ENCODE measurements around the gene PRDM16. TPM values are rescaled to one million over a fixed set of nuclear protein-coding genes. Genes with fewer than 3 reads are reported as not detected.

Gene PRDM16
- total RNA-seq, 1 experiment from 2014 or later: 6.1 TPM

DNA sequence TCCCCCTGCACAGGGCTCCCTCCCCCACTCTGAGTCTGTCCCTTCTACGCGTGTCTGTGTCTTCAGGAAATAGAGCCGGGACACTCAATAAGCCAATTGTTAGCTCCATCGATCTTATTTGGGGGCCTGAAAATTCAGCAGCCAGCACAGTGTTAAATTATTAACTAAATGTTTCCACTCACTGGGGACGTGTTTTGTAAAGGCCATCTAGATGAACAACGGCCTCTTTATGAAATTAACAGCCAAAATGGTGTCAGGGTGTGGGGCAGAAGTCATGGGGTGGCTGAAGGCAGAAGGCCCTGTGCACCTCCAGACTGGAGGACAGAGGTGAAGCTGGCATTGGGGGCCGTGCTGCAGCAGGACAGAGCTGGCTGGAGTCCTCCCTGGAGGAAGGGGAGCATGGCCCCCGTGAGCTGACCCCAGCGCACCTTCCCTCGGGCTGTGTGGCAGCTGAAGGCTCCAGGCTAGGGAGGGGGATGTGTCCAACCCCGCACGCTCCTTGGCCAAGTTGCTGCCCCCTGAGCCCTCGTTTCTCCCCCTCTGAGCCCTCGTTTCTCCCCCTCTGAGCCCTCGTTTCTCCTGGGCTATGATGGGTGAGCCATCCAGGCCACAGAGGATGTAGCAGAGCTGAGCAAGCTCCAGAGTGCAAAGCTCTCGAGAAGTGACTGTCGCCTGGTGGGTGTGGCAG, 271.7 kb downstream of the PRDM16 start (continued):
- TF ChIP-seq, protein P1, sequence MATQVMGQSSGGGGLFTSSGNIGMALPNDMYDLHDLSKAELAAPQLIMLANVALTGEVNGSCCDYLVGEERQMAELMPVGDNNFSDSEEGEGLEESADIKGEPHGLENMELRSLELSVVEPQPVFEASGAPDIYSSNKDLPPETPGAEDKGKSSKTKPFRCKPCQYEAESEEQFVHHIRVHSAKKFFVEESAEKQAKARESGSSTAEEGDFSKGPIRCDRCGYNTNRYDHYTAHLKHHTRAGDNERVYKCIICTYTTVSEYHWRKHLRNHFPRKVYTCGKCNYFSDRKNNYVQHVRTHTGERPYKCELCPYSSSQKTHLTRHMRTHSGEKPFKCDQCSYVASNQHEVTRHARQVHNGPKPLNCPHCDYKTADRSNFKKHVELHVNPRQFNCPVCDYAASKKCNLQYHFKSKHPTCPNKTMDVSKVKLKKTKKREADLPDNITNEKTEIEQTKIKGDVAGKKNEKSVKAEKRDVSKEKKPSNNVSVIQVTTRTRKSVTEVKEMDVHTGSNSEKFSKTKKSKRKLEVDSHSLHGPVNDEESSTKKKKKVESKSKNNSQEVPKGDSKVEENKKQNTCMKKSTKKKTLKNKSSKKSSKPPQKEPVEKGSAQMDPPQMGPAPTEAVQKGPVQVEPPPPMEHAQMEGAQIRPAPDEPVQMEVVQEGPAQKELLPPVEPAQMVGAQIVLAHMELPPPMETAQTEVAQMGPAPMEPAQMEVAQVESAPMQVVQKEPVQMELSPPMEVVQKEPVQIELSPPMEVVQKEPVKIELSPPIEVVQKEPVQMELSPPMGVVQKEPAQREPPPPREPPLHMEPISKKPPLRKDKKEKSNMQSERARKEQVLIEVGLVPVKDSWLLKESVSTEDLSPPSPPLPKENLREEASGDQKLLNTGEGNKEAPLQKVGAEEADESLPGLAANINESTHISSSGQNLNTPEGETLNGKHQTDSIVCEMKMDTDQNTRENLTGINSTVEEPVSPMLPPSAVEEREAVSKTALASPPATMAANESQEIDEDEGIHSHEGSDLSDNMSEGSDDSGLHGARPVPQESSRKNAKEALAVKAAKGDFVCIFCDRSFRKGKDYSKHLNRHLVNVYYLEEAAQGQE (IDR thresholded peaks at IDR 0.05; ENCODE audit: low read depth): no peak

DNA sequence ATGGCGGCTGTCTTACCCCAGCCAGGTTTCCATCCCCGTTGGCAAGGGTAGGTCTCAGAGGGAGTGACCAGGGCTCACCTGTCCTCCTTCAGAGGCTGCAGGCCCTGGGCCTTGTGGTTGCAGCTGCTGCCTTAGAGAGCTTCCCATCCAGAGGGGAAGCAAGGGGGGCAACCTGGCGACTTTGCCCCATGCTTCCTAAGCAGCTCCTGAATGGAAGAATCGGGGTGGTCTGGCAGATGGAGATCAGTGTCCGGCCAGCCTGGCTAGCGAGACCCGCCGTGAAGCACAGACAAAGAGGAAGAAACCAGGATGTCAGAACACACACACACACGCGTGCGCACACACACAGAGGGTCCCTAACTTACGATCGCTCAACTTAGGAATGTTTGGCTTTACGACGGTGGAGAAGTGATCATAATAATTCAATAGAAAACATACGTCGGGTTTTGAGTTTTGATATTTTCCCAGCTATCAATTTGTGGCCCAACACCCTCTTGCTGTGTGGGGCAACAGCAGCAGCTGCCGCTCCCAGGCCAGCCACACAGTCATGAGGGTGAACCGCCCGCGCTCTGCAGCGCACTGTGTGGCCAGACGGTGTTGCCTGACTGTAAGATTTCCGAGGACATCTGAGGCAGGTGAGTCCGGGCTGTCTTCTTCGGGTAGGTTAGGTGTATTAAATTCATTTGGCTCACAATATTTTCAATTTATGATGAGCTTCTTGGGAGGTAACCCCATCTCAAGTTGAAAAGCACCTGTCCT, 272.4 kb downstream of the PRDM16 start:
- Histone ChIP-seq H3K27ac (ENCODE audit: low read depth, low read length) (no peak overlapping the region), H2AFZ (ENCODE audit: low read depth, low read length, poor library complexity, severe bottlenecking) (no peak overlapping the region), H4K20me1 (ENCODE audit: insufficient read depth) (no peaks in the 10 kb centered on the region), H3K9ac (ENCODE audit: low read length) (no peak overlapping the region), H3K9me3 (ENCODE audit: control insufficient read depth in 1 of 2, insufficient read depth in 1 of 2, low read depth in 1 of 2, low read length in 2 of 2) (peaks cover 0 to 3% of the 10 kb centered on the region in 2 experiments; a peak in 1 of 4 replicates), H3K4me2 (ENCODE audit: low read length) (no peak overlapping the region), H3K4me3 (replicated peaks in 1 of 2; ENCODE audit: low read depth in 1 of 2, low read length in 2 of 2) (no peak overlapping the region), H3K79me2 (ENCODE audit: insufficient read depth, low read length) (no peaks in the 10 kb centered on the region), H3K9me2 (ENCODE audit: insufficient read depth) (no peaks in the 10 kb centered on the region), H3K4me1 (ENCODE audit: control insufficient read depth in 1 of 2, insufficient read depth in 2 of 2, low read length in 2 of 2) (no peaks in the 10 kb centered on the region), H3K27me3 (ENCODE audit: insufficient read depth, low read length) (no peaks in the 10 kb centered on the region), H3K36me3 (ENCODE audit: control insufficient read depth in 1 of 2, insufficient read depth in 2 of 2, low read length in 2 of 2) (no peaks in the 10 kb centered on the region)
- no peak for ATAC-seq
- no peak for DNase-seq (ENCODE audit: low read depth, low spot score)
- POLR2A ChIA-PET: no interaction called here
- intact Hi-C loops (cut with micrococcal nuclease): no loop called here
- CTCF ChIA-PET: no interaction called here
- RAD21 ChIA-PET (ENCODE audit: low non-redundant PET in 1 of 2, low total read pairs in 2 of 2, uncharacterized antibody in 2 of 2, unreplicated experiment in 2 of 2): no interaction called here
- BruUV-seq (replicated peaks): no TSS peak
- TF ChIP-seq ZNF274 (IDR thresholded peaks at IDR 0.05; ENCODE audit: low read depth, low read length): no peak
- no peak for TF ChIP-seq CBX3 (IDR thresholded peaks at IDR 0.05; ENCODE audit: low read depth)
- no peak for TF ChIP-seq ZFX (IDR thresholded peaks at IDR 0.05)
- TF ChIP-seq, protein P2, sequence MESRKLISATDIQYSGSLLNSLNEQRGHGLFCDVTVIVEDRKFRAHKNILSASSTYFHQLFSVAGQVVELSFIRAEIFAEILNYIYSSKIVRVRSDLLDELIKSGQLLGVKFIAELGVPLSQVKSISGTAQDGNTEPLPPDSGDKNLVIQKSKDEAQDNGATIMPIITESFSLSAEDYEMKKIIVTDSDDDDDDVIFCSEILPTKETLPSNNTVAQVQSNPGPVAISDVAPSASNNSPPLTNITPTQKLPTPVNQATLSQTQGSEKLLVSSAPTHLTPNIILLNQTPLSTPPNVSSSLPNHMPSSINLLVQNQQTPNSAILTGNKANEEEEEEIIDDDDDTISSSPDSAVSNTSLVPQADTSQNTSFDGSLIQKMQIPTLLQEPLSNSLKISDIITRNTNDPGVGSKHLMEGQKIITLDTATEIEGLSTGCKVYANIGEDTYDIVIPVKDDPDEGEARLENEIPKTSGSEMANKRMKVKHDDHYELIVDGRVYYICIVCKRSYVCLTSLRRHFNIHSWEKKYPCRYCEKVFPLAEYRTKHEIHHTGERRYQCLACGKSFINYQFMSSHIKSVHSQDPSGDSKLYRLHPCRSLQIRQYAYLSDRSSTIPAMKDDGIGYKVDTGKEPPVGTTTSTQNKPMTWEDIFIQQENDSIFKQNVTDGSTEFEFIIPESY (IDR thresholded peaks at IDR 0.05; ENCODE audit: extremely low read depth, insufficient replicate concordance, low read length): no peak
- TF ChIP-seq EZH2 (IDR thresholded peaks at IDR 0.05): no peak
- TF ChIP-seq POLR2A (IDR thresholded peaks at IDR 0.05; ENCODE audit: borderline replicate concordance, extremely low read depth, insufficient read depth, insufficient read length): no peak
- TF ChIP-seq, protein P3, sequence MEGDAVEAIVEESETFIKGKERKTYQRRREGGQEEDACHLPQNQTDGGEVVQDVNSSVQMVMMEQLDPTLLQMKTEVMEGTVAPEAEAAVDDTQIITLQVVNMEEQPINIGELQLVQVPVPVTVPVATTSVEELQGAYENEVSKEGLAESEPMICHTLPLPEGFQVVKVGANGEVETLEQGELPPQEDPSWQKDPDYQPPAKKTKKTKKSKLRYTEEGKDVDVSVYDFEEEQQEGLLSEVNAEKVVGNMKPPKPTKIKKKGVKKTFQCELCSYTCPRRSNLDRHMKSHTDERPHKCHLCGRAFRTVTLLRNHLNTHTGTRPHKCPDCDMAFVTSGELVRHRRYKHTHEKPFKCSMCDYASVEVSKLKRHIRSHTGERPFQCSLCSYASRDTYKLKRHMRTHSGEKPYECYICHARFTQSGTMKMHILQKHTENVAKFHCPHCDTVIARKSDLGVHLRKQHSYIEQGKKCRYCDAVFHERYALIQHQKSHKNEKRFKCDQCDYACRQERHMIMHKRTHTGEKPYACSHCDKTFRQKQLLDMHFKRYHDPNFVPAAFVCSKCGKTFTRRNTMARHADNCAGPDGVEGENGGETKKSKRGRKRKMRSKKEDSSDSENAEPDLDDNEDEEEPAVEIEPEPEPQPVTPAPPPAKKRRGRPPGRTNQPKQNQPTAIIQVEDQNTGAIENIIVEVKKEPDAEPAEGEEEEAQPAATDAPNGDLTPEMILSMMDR (IDR thresholded peaks at IDR 0.05 in 2 of 3, conservative IDR thresholded peaks at IDR 0.05 in 1 of 3; ENCODE audit: borderline replicate concordance in 1 of 3, insufficient read depth in 1 of 3, low read depth in 2 of 3, low read length in 2 of 3): no peak
- TF ChIP-seq ELF1 (IDR thresholded peaks at IDR 0.05; ENCODE audit: borderline replicate concordance, low read depth): no peak
- no peak for TF ChIP-seq FOSL1 (IDR thresholded peaks at IDR 0.05; ENCODE audit: low read depth)
- TF ChIP-seq EGR1 (IDR thresholded peaks at IDR 0.05; ENCODE audit: low read depth): no peak
- TF ChIP-seq EZH2phosphoT487 (IDR thresholded peaks at IDR 0.05; ENCODE audit: borderline replicate concordance): no peak
- no peak for TF ChIP-seq POLR2AphosphoS5 (IDR thresholded peaks at IDR 0.05; ENCODE audit: low read depth, low read length)
- no peak for TF ChIP-seq SIN3A (IDR thresholded peaks at IDR 0.05; ENCODE audit: low read depth)
